IPS DF 19.7 (cell line): ENCODE measurements around the gene SUSD4.
"Not testable (repeated sequence)": the region's sequence is repeated elsewhere in the genome, so short reads cannot be mapped to it uniquely, and the experiment has no call there.

ENCODE experiments used
- DNase-seq: peaks from one replicate; pipeline ENCODE4 v3.0.0-alpha.2; 2013; ENCODE audit warnings: low read depth, low spot score

SUSD4 gene

GRCh38 chr1:223251387-223251786 lies 112.6 kb downstream of the SUSD4 start:
- not testable (repeated sequence) for DNase-seq

GRCh38 chr1:223250632-223251015 lies 113.4 kb downstream of the SUSD4 start:
- DNase-seq, result no peak

GRCh38 chr1:223249854-223250631 lies 113.9 kb downstream of the SUSD4 start:
- no peak for DNase-seq

- no peak for DNase-seq
These were observed 115.2 kb downstream of the SUSD4 start for GRCh38 chr1:223248770-223249140.

- no peak for DNase-seq
These were observed 115.8 kb downstream of the SUSD4 start for GRCh38 chr1:223248001-223248769.

GRCh38 chr1:223246476-223247112 lies 117.4 kb downstream of the SUSD4 start:
- no peak for DNase-seq

GRCh38 chr1:223245983-223246382 lies 118.0 kb downstream of the SUSD4 start:
- DNase-seq, result no peak

- DNase-seq, result no peak
These were observed 118.6 kb downstream of the SUSD4 start for GRCh38 chr1:223245411-223245810.

GRCh38 chr1:223244366-223245103 lies 119.4 kb downstream of the SUSD4 start:
- DNase-seq, result no peak

GRCh38 chr1:223243441-223244050 lies 120.4 kb downstream of the SUSD4 start:
- DNase-seq, result no peak

GRCh38 chr1:223242971-223243370 lies 121.0 kb downstream of the SUSD4 start:
- no peak for DNase-seq

- no peak for DNase-seq
These were observed 121.5 kb downstream of the SUSD4 start for GRCh38 chr1:223242382-223242955.

- no peak for DNase-seq
These were observed 123.9 kb downstream of the SUSD4 start for GRCh38 chr1:223240122-223240521.

- no peak for DNase-seq
These were observed 128.9 kb downstream of the SUSD4 start for GRCh38 chr1:223235091-223235490.

GRCh38 chr1:223234534-223234933 lies 129.4 kb downstream of the SUSD4 start:
- no peak for DNase-seq

- DNase-seq, result no peak
These were observed 129.8 kb downstream of the SUSD4 start for GRCh38 chr1:223234170-223234514.

- DNase-seq, result no peak
These were observed 130.4 kb downstream of the SUSD4 start for GRCh38 chr1:223233410-223234169.

GRCh38 chr1:223233019-223233409 lies 131.0 kb downstream of the SUSD4 start:
- DNase-seq, result no peak

GRCh38 chr1:223231581-223231980 lies 132.4 kb downstream of the SUSD4 start:
- no peak for DNase-seq

- no peak for DNase-seq
These were observed 132.9 kb downstream of the SUSD4 start for GRCh38 chr1:223231011-223231572.
